Upper lobe of left lung (tissue), 6 donors: ENCODE measurements around the gene TCERG1L. TPM values are rescaled to one million over a fixed set of nuclear protein-coding genes. Genes with fewer than 3 reads are reported as not detected.
A peak's percentile ranks its signal among the peaks of the same experiment; 100 is the strongest.

Experiments used
- ATAC-seq, 2 donors: fragments of 200-7000 bp; cut with Tn5 transposase; one replicate each; pipeline ENCODE4 v1.9.1; 2022; ENCODE audit warnings: mild to moderate bottlenecking in 2 of 2, moderate library complexity in 2 of 2; ENCODE audit not compliant: low FRiP score in 2 of 2
- DNase-seq, 2 donors: peaks; one replicate each; pipeline ENCODE4 v3.0.0-alpha.2; 2019 to 2020
- H3K27ac ChIP-seq, 4 donors: fragments of 200-600 bp; sonication (generic); one replicate each; pipeline ENCODE4 v1.5.1; 2016 to 2019
- H3K27me3 ChIP-seq, 4 donors: fragments of 200-600 bp; sonication (generic); one replicate each; pipeline ENCODE4 v1.5.1; 2017 to 2019
- H3K36me3 ChIP-seq, 4 donors: fragments of 200-600 bp; sonication (generic); one replicate each; pipeline ENCODE4 v1.5.1; 2016 to 2019
- H3K4me1 ChIP-seq, 4 donors: fragments of 200-600 bp; sonication (generic); one replicate each; pipeline ENCODE4 v1.5.1; 2018 to 2019
- H3K4me3 ChIP-seq, 4 donors: fragments of 200-600 bp; sonication (generic); one replicate each; pipeline ENCODE4 v1.5.1; 2017 to 2019; ENCODE audit warnings: mild to moderate bottlenecking in 2 of 4, moderate library complexity in 1 of 4
- H3K9me3 ChIP-seq, 4 donors: fragments of 200-600 bp; sonication (generic); one replicate each; pipeline ENCODE4 v1.5.1; 2018 to 2019
- CTCF ChIP-seq, 6 experiments: fragments of 450-650 bp in 4 of 6; fragments of 200-600 bp in 2 of 6; sonication (generic) in 2 of 6; IDR thresholded peaks; one replicate each; pipeline ENCODE4 v1.5.1; 2016 to 2019; ENCODE audit warnings: antibody characterized with exemption in 6 of 6
- EP300 ChIP-seq, 4 donors: sonication (generic); formaldehyde crosslinking; IDR thresholded peaks; one replicate each; pipeline ENCODE4 v1.5.1; 2017; ENCODE audit warnings: antibody characterized with exemption in 4 of 4, control low read depth in 2 of 4
- POLR2A ChIP-seq, 4 donors: fragments of 450-650 bp; IDR thresholded peaks; one replicate each; pipeline ENCODE4 v1.5.1; 2016 to 2017; ENCODE audit warnings: antibody characterized with exemption in 4 of 4, mild to moderate bottlenecking in 2 of 4
- POLR2AphosphoS5 ChIP-seq, 2 donors: sonication (generic); formaldehyde crosslinking; IDR thresholded peaks; one replicate each; pipeline ENCODE4 v1.5.1; 2017; ENCODE audit warnings: antibody characterized with exemption in 2 of 2
- WGBS, 2 donors: methylation state at CpG; one replicate each; pipeline ENCODE4 v1.1.5; 2017 to 2018; 5-methylcytosine and 5-hydroxymethylcytosine counted together
- total RNA-seq, 6 donors: library from RNA; depleted of rRNA in 4 of 6; stranded (reverse); fragments of >200 nt in 4 of 6; gene quantifications; one replicate each; pipeline versions ENCODE4 v1.1.0 to v1.2.1, GENCODE V29; 2016 to 2021
- donor health status: DM: no; HTN: no; CAD: no; lungs with moderate emphysema.
- donor health status: DM: no; HTN: yes; CAD: no; lungs with severe emphysema.

The TCERG1L gene
- total RNA-seq, 6 donors from 2014 or later = 0.10 TPM; not detected in 5

GRCh38 chr10:131078131-131078881, 233.2 kb downstream of the TCERG1L start:
- 81 to 82% methylated on average over 14 to 18 of the region's 18 CpGs for WGBS, 2 donors
- DNase-seq (no peak), ATAC-seq (no peak)
- Histone ChIP-seq H3K4me3 (no peak overlapping the region), H3K9me3 (no peaks in the 10 kb centered on the region), H3K27me3 (no peaks in the 10 kb centered on the region), H3K4me1 (no peaks in the 10 kb centered on the region), H3K27ac (no peak overlapping the region), H3K36me3 (no peaks in the 10 kb centered on the region)
- TF ChIP-seq CTCF (IDR thresholded peaks at IDR 0.05) (no peak), POLR2AphosphoS5 (IDR thresholded peaks at IDR 0.05) (no peak), POLR2A (IDR thresholded peaks at IDR 0.05) (no peak), EP300 (IDR thresholded peaks at IDR 0.05) (no peak)

GRCh38 chr10:131077724-131078123, 233.8 kb downstream of the TCERG1L start:
- ATAC-seq = no peak
- Histone ChIP-seq H3K36me3 (no peaks in the 10 kb centered on the region), H3K4me3 (no peak overlapping the region), H3K27ac (no peak overlapping the region), H3K9me3 (no peaks in the 10 kb centered on the region), H3K4me1 (no peaks in the 10 kb centered on the region), H3K27me3 (no peaks in the 10 kb centered on the region)
- TF ChIP-seq CTCF (IDR thresholded peaks at IDR 0.05) (no peak), EP300 (IDR thresholded peaks at IDR 0.05) (no peak)
- 90 to 93% methylated on average over 3 to 6 of the region's 6 CpGs for whole genome bisulfite sequencing, 2 donors
- DNase-seq = no peak

- no peaks in the 10 kb centered on the region for H3K27me3 ChIP-seq
- H3K9me3 ChIP-seq = no peaks in the 10 kb centered on the region
- no peak overlapping the region for H3K4me3 ChIP-seq
- DNase-seq = no peak
- H3K27ac ChIP-seq = no peak overlapping the region
- H3K4me1 ChIP-seq = no peaks in the 10 kb centered on the region
- WGBS, 2 donors = 93 to 100% methylated on average over 4 to 6 of the region's 6 CpGs
- no peak for TF ChIP-seq POLR2A (IDR thresholded peaks at IDR 0.05)
- TF ChIP-seq POLR2AphosphoS5 (IDR thresholded peaks at IDR 0.05) = no peak
- TF ChIP-seq CTCF (IDR thresholded peaks at IDR 0.05) = no peak
- TF ChIP-seq EP300 (IDR thresholded peaks at IDR 0.05) = no peak
- no peak for ATAC-seq
- no peaks in the 10 kb centered on the region for H3K36me3 ChIP-seq
Measured at GRCh38 chr10:131077031-131077430, 234.5 kb downstream of the TCERG1L start.

GRCh38 chr10:131076356-131076755, 235.2 kb downstream of the TCERG1L start:
- Histone ChIP-seq H3K36me3 (no peaks in the 10 kb centered on the region), H3K4me1 (no peaks in the 10 kb centered on the region), H3K27me3 (no peaks in the 10 kb centered on the region), H3K27ac (no peak overlapping the region), H3K9me3 (no peaks in the 10 kb centered on the region), H3K4me3 (no peak overlapping the region)
- no peak for DNase-seq
- no peak for TF ChIP-seq POLR2A (IDR thresholded peaks at IDR 0.05)
- TF ChIP-seq EP300 (IDR thresholded peaks at IDR 0.05) = no peak
- no peak for TF ChIP-seq CTCF (IDR thresholded peaks at IDR 0.05)
- TF ChIP-seq POLR2AphosphoS5 (IDR thresholded peaks at IDR 0.05) = no peak
- no peak for ATAC-seq
- WGBS, 2 donors = 87 to 93% methylated on average over 8 of the region's 8 CpGs

GRCh38 chr10:131075218-131075770, 236.2 kb downstream of the TCERG1L start:
- no peaks in the 10 kb centered on the region for H3K27me3 ChIP-seq
- DNase-seq (peak in 1 of 2 donors; percentile 72), ATAC-seq (no peak)
- no peaks in the 10 kb centered on the region for H3K4me1 ChIP-seq
- H3K27ac ChIP-seq = no peak overlapping the region
- 94 to 98% methylated on average over 11 to 27 of the region's 27 CpGs for WGBS, 2 donors
- no peaks in the 10 kb centered on the region for H3K36me3 ChIP-seq
- no peak for TF ChIP-seq POLR2A (IDR thresholded peaks at IDR 0.05)
- no peak for TF ChIP-seq CTCF (IDR thresholded peaks at IDR 0.05)
- no peak for TF ChIP-seq POLR2AphosphoS5 (IDR thresholded peaks at IDR 0.05)
- TF ChIP-seq EP300 (IDR thresholded peaks at IDR 0.05) = no peak
- no peak overlapping the region for H3K4me3 ChIP-seq
- no peaks in the 10 kb centered on the region for H3K9me3 ChIP-seq
